ENCODE data around the gene FES. TPM values are rescaled to one million over a fixed set of nuclear protein-coding genes. Genes with fewer than 3 reads are reported as not detected.

Gene FES
- total RNA-seq, 4 donors from 2014 or later = 3.6 to 17.9 (median 11.0) TPM

DNA sequence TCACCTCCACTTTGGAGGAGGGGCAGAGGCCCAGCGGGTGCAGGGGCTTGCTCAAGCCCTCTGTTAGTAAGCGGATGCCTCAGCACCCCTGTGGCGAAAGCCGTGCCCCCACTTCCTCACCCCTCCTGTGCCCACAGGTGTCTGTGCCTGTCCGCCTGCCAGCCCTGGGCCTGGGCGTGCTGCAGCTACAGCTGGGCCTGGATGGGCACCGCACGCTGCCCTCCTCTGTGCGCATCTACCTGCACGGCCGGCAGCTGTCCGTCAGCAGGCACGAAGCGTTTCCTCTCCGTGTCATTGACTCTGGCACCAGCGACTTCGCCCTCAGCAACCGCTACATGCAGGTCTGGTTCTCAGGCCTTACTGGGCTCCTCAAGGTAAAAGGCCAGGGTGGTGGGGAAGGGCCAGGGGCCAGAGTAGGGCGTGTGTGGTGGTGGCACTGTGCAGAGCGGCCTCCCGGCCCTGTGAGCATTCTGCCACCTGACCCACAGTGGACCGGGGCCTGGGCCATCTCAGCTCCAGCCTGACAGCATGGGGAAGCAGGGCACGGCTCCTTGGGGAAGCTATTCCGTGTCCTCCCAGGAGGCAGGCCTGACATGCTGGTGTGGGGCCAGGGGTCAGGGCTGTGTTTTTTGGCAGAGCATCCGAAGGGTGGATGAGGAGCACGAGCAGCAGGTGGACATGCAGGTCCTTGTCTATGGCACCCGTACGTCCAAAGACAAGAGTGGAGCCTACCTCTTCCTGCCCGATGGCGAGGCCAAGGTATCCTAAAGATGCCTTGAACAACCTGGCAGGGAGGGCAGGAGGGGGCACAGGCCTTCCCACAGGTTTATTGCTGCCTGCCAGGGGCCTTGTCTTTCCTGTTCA lies 27.8 kb downstream of the FES start:
- WGBS, 2 donors = 94 to 96% methylated on average over 27 to 28 of the region's 30 CpGs
- intact Hi-C loops (cut with DNase I; ENCODE audit: low total_unique reads) = no loop called here
- H3K4me3 ChIP-seq (ENCODE audit: low read depth, poor library complexity, severe bottlenecking) = no peak overlapping the region
- no peak for DNase-seq (ENCODE audit: low spot score in 2 of 2)
- TF ChIP-seq POLR2A (IDR thresholded peaks at IDR 0.05) = no peak
- TF ChIP-seq, protein P1, sequence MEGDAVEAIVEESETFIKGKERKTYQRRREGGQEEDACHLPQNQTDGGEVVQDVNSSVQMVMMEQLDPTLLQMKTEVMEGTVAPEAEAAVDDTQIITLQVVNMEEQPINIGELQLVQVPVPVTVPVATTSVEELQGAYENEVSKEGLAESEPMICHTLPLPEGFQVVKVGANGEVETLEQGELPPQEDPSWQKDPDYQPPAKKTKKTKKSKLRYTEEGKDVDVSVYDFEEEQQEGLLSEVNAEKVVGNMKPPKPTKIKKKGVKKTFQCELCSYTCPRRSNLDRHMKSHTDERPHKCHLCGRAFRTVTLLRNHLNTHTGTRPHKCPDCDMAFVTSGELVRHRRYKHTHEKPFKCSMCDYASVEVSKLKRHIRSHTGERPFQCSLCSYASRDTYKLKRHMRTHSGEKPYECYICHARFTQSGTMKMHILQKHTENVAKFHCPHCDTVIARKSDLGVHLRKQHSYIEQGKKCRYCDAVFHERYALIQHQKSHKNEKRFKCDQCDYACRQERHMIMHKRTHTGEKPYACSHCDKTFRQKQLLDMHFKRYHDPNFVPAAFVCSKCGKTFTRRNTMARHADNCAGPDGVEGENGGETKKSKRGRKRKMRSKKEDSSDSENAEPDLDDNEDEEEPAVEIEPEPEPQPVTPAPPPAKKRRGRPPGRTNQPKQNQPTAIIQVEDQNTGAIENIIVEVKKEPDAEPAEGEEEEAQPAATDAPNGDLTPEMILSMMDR (IDR thresholded peaks at IDR 0.05) = no peak

- no peak for TF ChIP-seq POLR2A (IDR thresholded peaks at IDR 0.05)
- TF ChIP-seq, protein P1 (IDR thresholded peaks at IDR 0.05) = no peak
- DNase-seq (ENCODE audit: low spot score in 2 of 2) = no peak
- WGBS, 2 donors = 93 to 97% methylated on average over 7 of the region's 7 CpGs
Observed at GRCh38 chr15:90912770-90913075, 28.4 kb downstream of the FES start.

GRCh38 chr15:90913398-90913944 lies 29.2 kb downstream of the FES start:
- WGBS, 2 donors = 92 to 95% methylated on average over 12 of the region's 12 CpGs
- intact Hi-C loops (cut with DNase I; ENCODE audit: low total_unique reads) = no loop called here
- TF ChIP-seq POLR2A (IDR thresholded peaks at IDR 0.05) = no peak
- TF ChIP-seq, protein P1 (IDR thresholded peaks at IDR 0.05) = no peak
- H3K4me3 ChIP-seq (ENCODE audit: low read depth, poor library complexity, severe bottlenecking) = no peak overlapping the region
- no peak for DNase-seq (ENCODE audit: low spot score in 2 of 2)

More at GRCh38 chr15:90912770-90913075, 28.4 kb downstream of the FES start:
- H3K4me3 ChIP-seq (ENCODE audit: low read depth, poor library complexity, severe bottlenecking) = no peak overlapping the region
- intact Hi-C loops (cut with DNase I; ENCODE audit: low total_unique reads) = no loop called here

DNA sequence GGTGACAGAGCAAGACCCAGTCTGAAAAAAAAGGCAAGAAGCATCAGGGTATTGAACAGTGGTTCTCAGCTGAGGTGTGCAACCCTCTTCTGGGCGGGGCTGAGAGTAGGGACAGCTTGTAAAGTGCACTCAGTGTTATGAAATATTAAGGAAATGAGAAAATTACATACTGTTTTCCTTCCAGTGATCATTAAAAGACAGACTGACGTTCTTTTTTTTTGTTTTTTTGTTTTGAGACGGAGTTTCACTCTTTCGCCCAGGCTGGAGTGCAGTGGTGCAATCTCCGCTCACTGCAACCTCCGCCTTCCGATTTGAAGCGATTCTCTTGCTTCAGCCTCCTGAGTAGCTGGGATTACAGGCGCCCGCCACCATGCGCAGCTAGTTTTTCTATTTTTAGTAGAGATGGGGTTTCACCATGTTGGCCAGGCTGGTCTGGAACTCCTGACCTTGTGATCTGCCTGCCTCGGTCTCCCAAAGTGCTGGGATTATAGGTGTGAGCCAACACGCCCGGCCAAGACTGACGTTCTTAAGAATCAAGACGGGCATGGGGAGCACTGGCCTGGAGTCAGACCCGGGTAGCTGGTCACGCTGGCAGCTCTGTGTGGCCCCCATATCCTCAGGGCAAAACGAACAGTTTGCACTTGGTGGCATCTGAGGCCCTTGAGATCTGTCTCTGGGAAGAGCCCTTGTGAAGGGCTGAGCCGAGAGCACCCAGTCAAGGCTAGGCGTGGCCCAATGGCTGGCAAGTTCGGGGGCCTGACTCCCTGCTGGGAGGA lies 30.2 kb downstream of the FES start:
- WGBS, 2 donors = 89% methylated on average over 22 of the region's 22 CpGs
- DNase-seq (ENCODE audit: low spot score in 2 of 2) = no peak
- TF ChIP-seq, protein P1 (IDR thresholded peaks at IDR 0.05) = no peak
- no peak for TF ChIP-seq POLR2A (IDR thresholded peaks at IDR 0.05)
- intact Hi-C loops (cut with DNase I; ENCODE audit: low total_unique reads) = no loop called here
- H3K4me3 ChIP-seq (ENCODE audit: low read depth, poor library complexity, severe bottlenecking) = no peak overlapping the region

DNA sequence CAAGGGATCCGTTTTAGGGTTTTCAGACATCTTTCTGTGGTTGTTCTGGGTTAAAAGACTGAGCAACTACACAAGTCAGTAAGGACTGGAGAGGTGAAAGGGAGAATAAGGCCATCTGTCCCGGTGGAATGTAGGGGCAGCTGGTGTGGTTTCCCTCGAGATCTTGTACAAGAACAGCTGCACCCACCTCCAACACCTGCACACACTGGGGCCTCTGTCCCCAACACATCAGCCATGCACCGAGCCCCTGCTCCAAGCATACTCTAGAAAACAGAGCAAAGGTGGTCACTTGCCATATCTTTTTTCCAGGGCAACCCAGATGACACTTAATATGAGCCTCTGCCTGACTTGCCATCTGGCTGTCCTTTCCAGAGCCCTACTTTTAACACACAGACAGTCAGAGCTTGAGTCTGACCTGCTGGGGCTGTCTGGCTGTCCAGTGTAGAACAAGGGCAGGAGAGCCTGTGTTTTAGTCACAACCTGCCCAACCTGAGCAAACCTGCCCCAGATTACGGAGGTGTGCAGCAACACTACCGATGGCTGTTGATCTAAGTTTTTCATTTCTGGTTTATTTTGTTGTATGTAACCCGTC lies 31.0 kb downstream of the FES start:
- no peak for DNase-seq (ENCODE audit: low spot score in 2 of 2)
- 82% methylated on average over 7 of the region's 7 CpGs for WGBS, 2 donors
- TF ChIP-seq, protein P1 (IDR thresholded peaks at IDR 0.05) = no peak
- no peak for TF ChIP-seq POLR2A (IDR thresholded peaks at IDR 0.05)
- H3K4me3 ChIP-seq (ENCODE audit: low read depth, poor library complexity, severe bottlenecking) = no peak overlapping the region
- intact Hi-C loops (cut with DNase I; ENCODE audit: low total_unique reads) = no loop called here
